Measurements from ENCODE around the gene MBD2. TPM values are rescaled to one million over a fixed set of nuclear protein-coding genes. Genes with fewer than 3 reads are reported as not detected.
"Not testable (repeated sequence)": the region's sequence is repeated elsewhere in the genome, so short reads cannot be mapped to it uniquely, and the experiment has no call there.

MBD2 gene
- 21.7 and 25.1 TPM in 2 replicates for total RNA-seq

- DNase-seq (ENCODE audit: extremely low read depth, low read depth, low spot score), result peak; percentile 55
These were observed at the start of gene MBD2 for GRCh38 chr18:54224379-54225014. Gene MBD2 (minus strand): TSS chr18:54224669. CDS start chr18:54224559, 110 bp downstream.

- no peak for DNase-seq (ENCODE audit: extremely low read depth, low read depth, low spot score)
These were observed 45.7 kb upstream of the MBD2 start for GRCh38 chr18:54269893-54270844.

- no peak for DNase-seq (ENCODE audit: extremely low read depth, low read depth, low spot score)
These were observed 44.3 kb upstream of the MBD2 start for GRCh38 chr18:54268751-54269150.

GRCh38 chr18:54267701-54268100 is 43.2 kb upstream of the MBD2 start:
- DNase-seq (ENCODE audit: extremely low read depth, low read depth, low spot score), result no peak

GRCh38 chr18:54263904-54264336 is 39.5 kb upstream of the MBD2 start:
- DNase-seq (ENCODE audit: extremely low read depth, low read depth, low spot score), result no peak

- no peak for DNase-seq (ENCODE audit: extremely low read depth, low read depth, low spot score)
These were observed 37.4 kb upstream of the MBD2 start for GRCh38 chr18:54261894-54262293.

GRCh38 chr18:54260396-54261072 is 36.1 kb upstream of the MBD2 start:
- no peak for DNase-seq (ENCODE audit: extremely low read depth, low read depth, low spot score)

GRCh38 chr18:54257818-54258217 is 33.3 kb upstream of the MBD2 start:
- not testable (repeated sequence) for DNase-seq (ENCODE audit: extremely low read depth, low read depth, low spot score)

- DNase-seq (ENCODE audit: extremely low read depth, low read depth, low spot score), result no peak
These were observed 32.5 kb upstream of the MBD2 start for GRCh38 chr18:54257015-54257414.

GRCh38 chr18:54255141-54255540 is 30.7 kb upstream of the MBD2 start:
- no peak for DNase-seq (ENCODE audit: extremely low read depth, low read depth, low spot score)

GRCh38 chr18:54254265-54254758 is 29.8 kb upstream of the MBD2 start:
- DNase-seq (ENCODE audit: extremely low read depth, low read depth, low spot score), result no peak

- no peak for DNase-seq (ENCODE audit: extremely low read depth, low read depth, low spot score)
These were observed 27.3 kb upstream of the MBD2 start for GRCh38 chr18:54251606-54252390.

- no peak for DNase-seq (ENCODE audit: extremely low read depth, low read depth, low spot score)
These were observed 26.4 kb upstream of the MBD2 start for GRCh38 chr18:54250846-54251261.

GRCh38 chr18:54247511-54248175 is 23.2 kb upstream of the MBD2 start:
- no peak for DNase-seq (ENCODE audit: extremely low read depth, low read depth, low spot score)

- DNase-seq (ENCODE audit: extremely low read depth, low read depth, low spot score), result no peak
These were observed 17.9 kb upstream of the MBD2 start for GRCh38 chr18:54242327-54242726.

- DNase-seq (ENCODE audit: extremely low read depth, low read depth, low spot score), result no peak
These were observed 17.0 kb upstream of the MBD2 start for GRCh38 chr18:54241483-54241882.

- no peak for DNase-seq (ENCODE audit: extremely low read depth, low read depth, low spot score)
These were observed 16.2 kb upstream of the MBD2 start for GRCh38 chr18:54240629-54241107.

GRCh38 chr18:54239601-54240000 is 15.1 kb upstream of the MBD2 start:
- no peak for DNase-seq (ENCODE audit: extremely low read depth, low read depth, low spot score)

- DNase-seq (ENCODE audit: extremely low read depth, low read depth, low spot score), result no peak
These were observed 14.6 kb upstream of the MBD2 start for GRCh38 chr18:54239091-54239490.

All from glomerular endothelial cell (primary cell).